Endothelial cell of umbilical vein (primary cell): Measurements from ENCODE around the gene UBE2M. TPM values are rescaled to one million over a fixed set of nuclear protein-coding genes. Genes with fewer than 3 reads are reported as not detected.
"Not testable (repeated sequence)": the region's sequence is repeated elsewhere in the genome, so short reads cannot be mapped to it uniquely, and the experiment has no call there.

Experiments
- BruUV-seq: library from RNA; stranded (reverse); fragments of 400-500 nt; replicated peaks from 2 replicates; lab custom pipeline; 2021; lab: Mats Ljungman, UMichigan
- CTCF ChIA-PET: fragments of 300-600, 350-600 bp; sonication (Branson Sonifier 250); formaldehyde crosslinking; loops from one replicate; lab custom pipeline; 2021; ENCODE audit warnings: antibody characterized with exemption, inconsistent platforms; lab: Charles Lee
- POLR2A ChIA-PET: fragments of 300-600, 350-600 bp; sonication (Branson Sonifier 250); formaldehyde crosslinking; loops from one replicate; lab custom pipeline; 2021; ENCODE audit warnings: antibody characterized with exemption, inconsistent platforms; lab: Charles Lee
- DNase-seq: peaks from one replicate; pipeline ENCODE4 v3.0.0-alpha.2; 2011; ENCODE audit warnings: low read depth, low spot score
- FAIRE-seq: peaks from 2 replicates; lab custom pipeline; 2011; peaks lifted over from hg19 to GRCh38; lab: Jason Lieb, UNC
- H2AFZ ChIP-seq: 2 replicates; pipeline ENCODE4 v1.6.0; 2012; ENCODE audit warnings: low read depth, low read length, control low read depth, inconsistent platforms
- H3K27ac ChIP-seq: 2 replicates; pipeline ENCODE4 v1.5.1; 2011; ENCODE audit warnings: low read depth, mild to moderate bottlenecking, control low read depth, low read length, moderate library complexity; ENCODE audit not compliant: insufficient read depth
- H3K27me3 ChIP-seq, 2 experiments: 2 replicates each; pipeline versions ENCODE4 v1.6.0 to v1.6.1; 2011; ENCODE audit warnings: low read length in 2 of 2, mixed read lengths in 1 of 2; ENCODE audit not compliant: control insufficient read depth in 2 of 2, insufficient read depth in 2 of 2
- H3K36me3 ChIP-seq, 2 experiments: 2 replicates in 1 of 2; 3 replicates in 1 of 2; pipeline ENCODE4 v1.5.1; 2011; ENCODE audit warnings: low read length in 2 of 2, mild to moderate bottlenecking in 1 of 2, moderate library complexity in 1 of 2; ENCODE audit not compliant: control insufficient read depth in 2 of 2, insufficient read depth in 2 of 2; ENCODE audit errors: extremely low read depth in 1 of 2
- H3K4me1 ChIP-seq: 3 replicates; pipeline ENCODE4 v1.5.1; 2011; ENCODE audit warnings: mild to moderate bottlenecking, low read length; ENCODE audit not compliant: control insufficient read depth, insufficient read depth; ENCODE audit errors: extremely low read depth
- H3K4me2 ChIP-seq: 2 replicates; pipeline ENCODE4 v1.6.1; 2011; ENCODE audit warnings: low read length, control low read depth, mixed read lengths; ENCODE audit not compliant: insufficient read depth
- H3K4me3 ChIP-seq, 3 experiments: fragments of 200-600 bp in 1 of 3; sonication (generic), shearing (Covaris generic) in 1 of 3; replicated peaks in 1 of 3; 2 replicates each; pipeline ENCODE4 v1.5.1; 2011 to 2016; ENCODE audit warnings: control low read depth in 3 of 3, low read length in 3 of 3, mild to moderate bottlenecking in 2 of 3, inconsistent platforms in 1 of 3, low read depth in 1 of 3, moderate library complexity in 1 of 3; ENCODE audit not compliant: insufficient read depth in 1 of 3
- H3K79me2 ChIP-seq: 2 replicates; pipeline ENCODE4 v1.6.0; 2012; ENCODE audit warnings: low read length, inconsistent platforms; ENCODE audit not compliant: control insufficient read depth, insufficient read depth
- H3K9ac ChIP-seq: replicated peaks from 2 replicates; pipeline ENCODE3; 2011; ENCODE audit warnings: low read length, control low read depth; ENCODE audit not compliant: insufficient read depth; ENCODE audit errors: extremely low read depth
- H3K9me1 ChIP-seq: replicated peaks from 3 replicates; pipeline ENCODE4 v1.6.0; 2011; ENCODE audit warnings: mild to moderate bottlenecking, low read length; ENCODE audit not compliant: control insufficient read depth, insufficient read depth; ENCODE audit errors: extremely low read depth
- H3K9me3 ChIP-seq: replicated peaks from 2 replicates; pipeline ENCODE4 v1.5.1; 2012; ENCODE audit warnings: low read length, inconsistent platforms; ENCODE audit not compliant: control insufficient read depth, insufficient read depth
- H4K20me1 ChIP-seq: replicated peaks from 2 replicates; pipeline ENCODE3; 2011; ENCODE audit warnings: mild to moderate bottlenecking, low read length; ENCODE audit not compliant: control insufficient read depth, insufficient read depth; ENCODE audit errors: extremely low read depth
- CTCF ChIP-seq, 2 donors: IDR thresholded peaks; 1 replicate in 1 of 2; 2 replicates in 1 of 2; pipeline ENCODE4 v1.5.1; 2011; ENCODE audit warnings: low read length in 2 of 2, mild to moderate bottlenecking in 2 of 2, moderate library complexity in 2 of 2, control low read depth in 1 of 2, inconsistent platforms in 1 of 2, low read depth in 1 of 2; ENCODE audit not compliant: insufficient read depth in 1 of 2; ENCODE audit errors: extremely low read depth in 1 of 2
- EZH2 ChIP-seq: IDR thresholded peaks from 2 replicates; pipeline ENCODE4 v1.6.1; 2012; ENCODE audit warnings: borderline replicate concordance, low read depth, mild to moderate bottlenecking, moderate library complexity, low read length, inconsistent platforms; ENCODE audit not compliant: severe bottlenecking
- dilution Hi-C: fragments of 300-500 bp; cut with MboI; formaldehyde crosslinking; loops from one replicate; pipeline ENCODE4 v1.15.0; 2019; ENCODE audit warnings: low sequenced_read_pairs; ENCODE audit not compliant: extremely low pct_ligation_motif_present
- intact Hi-C: fragments of 100-400 bp; cut with micrococcal nuclease; formaldehyde crosslinking; loops from one replicate; pipeline ENCODE4 v1.10.0; 2022
- polyA plus RNA-seq, 4 experiments: library from polyadenylated mRNA; depleted of rRNA in 3 of 4; stranded (reverse) in 3 of 4; unstranded in 1 of 4; fragments of >200 nt; gene quantifications; 2 replicates each; pipeline versions ENCODE4 v1.2.1 to v1.2.3, GENCODE V29; 2011 to 2012; ENCODE audit warnings: missing spikeins in 1 of 4
- total RNA-seq: library from RNA; stranded (reverse); gene quantifications from 2 replicates; pipeline ENCODE4 v1.2.3, GENCODE V29; 2021

The UBE2M gene
- total and polyA plus RNA-seq, 2 donors (not counting 3 experiments of a cell fraction or from before 2014, with no cell fraction given), result 87.8 to 102 TPM

GRCh38 chr19:58606251-58606896 is 48.0 kb upstream of the UBE2M start:
- H3K4me3 ChIP-seq, POLR2A ChIA-PET, FAIRE-seq, H2AFZ ChIP-seq, CTCF ChIA-PET, H3K27ac ChIP-seq, H3K36me3 ChIP-seq, dilution Hi-C loops, H3K9ac ChIP-seq, H3K9me3 ChIP-seq, intact Hi-C loops, BruUV-seq, H3K27me3 ChIP-seq, H3K4me2 ChIP-seq, DNase-seq, H3K9me1 ChIP-seq, H3K4me1 ChIP-seq, H3K79me2 ChIP-seq, H4K20me1 ChIP-seq: not testable (repeated sequence)
- peak in 1 of 2 donors; percentile 13 for TF ChIP-seq CTCF (IDR thresholded peaks at IDR 0.05; ENCODE audit: extremely low read depth in 1 of 2, insufficient read depth in 1 of 2, low read depth in 1 of 2, low read length in 2 of 2)

GRCh38 chr19:58586133-58586765 is 27.8 kb upstream of the UBE2M start:
- Histone ChIP-seq H3K9me3 (no peaks in the 10 kb centered on the region), H3K4me3 (no peak overlapping the region), H3K9ac (no peak overlapping the region), H3K79me2 (no peaks in the 10 kb centered on the region), H3K4me1 (no peaks in the 10 kb centered on the region), H3K9me1 (no peaks in the 10 kb centered on the region), H3K36me3 (peaks cover 0 to 16% of the 10 kb centered on the region in 2 experiments), H3K4me2 (no peak overlapping the region), H4K20me1 (no peaks in the 10 kb centered on the region), H3K27ac (no peak overlapping the region), H3K27me3 (no peaks in the 10 kb centered on the region), H2AFZ (no peak overlapping the region)
- FAIRE-seq (no peak), DNase-seq (no peak)
- no TSS peak for BruUV-seq
- CTCF ChIA-PET, result no interaction called here
- dilution Hi-C loops, result no loop called here
- intact Hi-C loops, result no loop called here
- TF ChIP-seq CTCF (IDR thresholded peaks at IDR 0.05; ENCODE audit: extremely low read depth in 1 of 2, insufficient read depth in 1 of 2, low read depth in 1 of 2, low read length in 2 of 2) (no peak), EZH2 (no peak)
- POLR2A ChIA-PET, result no interaction called here
